Gastrocnemius medialis (tissue), 4 donors: ENCODE measurements around the gene SCGB1C2. TPM values are rescaled to one million over a fixed set of nuclear protein-coding genes. Genes with fewer than 3 reads are reported as not detected.
A peak's percentile ranks its signal among the peaks of the same experiment; 100 is the strongest.

ENCODE experiments used
- ATAC-seq, 2 donors: fragments of 150-250 bp; one replicate each; pipeline ENCODE4 v1.9.1; 2016
- DNase-seq, 2 donors: peaks; one replicate each; pipeline ENCODE4 v3.0.0-alpha.2; 2019
- H3K27ac ChIP-seq, 4 donors: fragments of 200-600 bp; sonication (generic); 1 replicate in 1 of 4; 2 replicates in 3 of 4; pipeline ENCODE4 v1.5.1; 2016 to 2018; ENCODE audit warnings: mild to moderate bottlenecking in 2 of 4, moderate library complexity in 1 of 4
- H3K27me3 ChIP-seq, 3 donors: fragments of 200-600 bp; sonication (generic) in 2 of 3; 1 replicate in 1 of 3; 2 replicates in 2 of 3; pipeline versions ENCODE4 v1.5.1 to v1.6.0; 2016 to 2019; ENCODE audit warnings: mild to moderate bottlenecking in 1 of 3, moderate library complexity in 1 of 3
- H3K36me3 ChIP-seq, 2 donors: fragments of 200-600 bp; sonication (generic) in 1 of 2; one replicate each; pipeline ENCODE4 v1.5.1; 2017 to 2018
- H3K4me1 ChIP-seq, 2 donors: fragments of 200-600 bp; sonication (generic) in 1 of 2; one replicate each; pipeline ENCODE4 v1.5.1; 2016 to 2017; ENCODE audit warnings: mild to moderate bottlenecking in 2 of 2
- H3K4me3 ChIP-seq, 4 donors: fragments of 200-600 bp; sonication (generic) in 3 of 4; 1 replicate in 1 of 4; 2 replicates in 3 of 4; pipeline ENCODE4 v1.5.1; 2016 to 2019; ENCODE audit warnings: mild to moderate bottlenecking in 2 of 4
- H3K9me3 ChIP-seq, 3 donors: fragments of 200-600 bp; sonication (generic) in 2 of 3; 1 replicate in 1 of 3; 2 replicates in 2 of 3; pipeline ENCODE4 v1.5.1; 2016 to 2019
- CTCF ChIP-seq, 5 experiments: fragments of 450-650 bp in 3 of 5; fragments of 200-600 bp in 2 of 5; sonication (generic) in 2 of 5; IDR thresholded peaks in 4 of 5; conservative IDR thresholded peaks in 1 of 5; 1 replicate in 4 of 5; 2 replicates in 1 of 5; pipeline ENCODE4 v1.5.1; 2016 to 2019; ENCODE audit warnings: antibody characterized with exemption in 5 of 5, mild to moderate bottlenecking in 3 of 5, moderate library complexity in 3 of 5
- POLR2A ChIP-seq, 2 donors: fragments of 450-650 bp; IDR thresholded peaks; one replicate each; pipeline ENCODE4 v1.6.1; 2017; ENCODE audit warnings: antibody characterized with exemption in 2 of 2, mild to moderate bottlenecking in 2 of 2, moderate library complexity in 2 of 2
- in situ Hi-C, 4 donors: fragments of 200-750 bp; cut with MboI; loops; one replicate each; pipeline versions ENCODE4 v1.15.0 to v1.8.0; 2017; ENCODE audit warnings: low sequenced_read_pairs in 4 of 4
- intact Hi-C: fragments of 100-400 bp; cut with DNase I; formaldehyde crosslinking; loops from one replicate; pipeline ENCODE4 v1.15.1; 2023; ENCODE audit warnings: low total_unique reads
- total RNA-seq, 4 donors: library from RNA; depleted of rRNA; stranded (reverse); fragments of >200 nt; gene quantifications; one replicate each; pipeline versions ENCODE4 v1.1.0 to v1.2.3, GENCODE V29; 2016

The SCGB1C2 gene
- total RNA-seq, 4 donors from 2014 or later: not detected

- in situ Hi-C loops (no loop called here), intact Hi-C loops (loop anchor here (5.0 kb wide), 2 partner anchors 257 to 602 kb away; partner anchors contain the start of gene GEMIN4)
- H3K9me3 ChIP-seq: no peaks in the 10 kb centered on the region
- ATAC-seq: no peak
- H3K27ac ChIP-seq: no peak overlapping the region
- H3K4me1 ChIP-seq: no peaks in the 10 kb centered on the region
- TF ChIP-seq POLR2A (IDR thresholded peaks at IDR 0.05) (no peak), CTCF (IDR thresholded peaks at IDR 0.05 in 4 of 5, conservative IDR thresholded peaks at IDR 0.05 in 1 of 5) (no peak)
- no peaks in the 10 kb centered on the region for H3K36me3 ChIP-seq
- H3K27me3 ChIP-seq: no peaks in the 10 kb centered on the region
- DNase-seq: peak in 1 of 2 donors; percentile 1
- H3K4me3 ChIP-seq: no peak overlapping the region
Measured at GRCh38 chr17:149897-150584, 12.7 kb downstream of the SCGB1C2 start.

- no peak for DNase-seq
- Histone ChIP-seq H3K4me1 (no peaks in the 10 kb centered on the region), H3K27me3 (no peaks in the 10 kb centered on the region), H3K27ac (no peak overlapping the region), H3K36me3 (no peaks in the 10 kb centered on the region), H3K9me3 (no peaks in the 10 kb centered on the region), H3K4me3 (no peak overlapping the region)
- no peak for TF ChIP-seq CTCF (IDR thresholded peaks at IDR 0.05 in 4 of 5, conservative IDR thresholded peaks at IDR 0.05 in 1 of 5)
- no peak for TF ChIP-seq POLR2A (IDR thresholded peaks at IDR 0.05)
- in situ Hi-C loops: no loop called here
- intact Hi-C loops: no loop called here
- ATAC-seq: no peak
Measured at GRCh38 chr17:151004-151403, 13.6 kb downstream of the SCGB1C2 start.

- DNase-seq: no peak
- no peak overlapping the region for H3K4me3 ChIP-seq
- no peaks in the 10 kb centered on the region for H3K36me3 ChIP-seq
- H3K9me3 ChIP-seq: no peaks in the 10 kb centered on the region
- no peak overlapping the region for H3K27ac ChIP-seq
- no peaks in the 10 kb centered on the region for H3K4me1 ChIP-seq
- in situ Hi-C loops (no loop called here), intact Hi-C loops (no loop called here)
- H3K27me3 ChIP-seq: no peaks in the 10 kb centered on the region
- TF ChIP-seq CTCF (IDR thresholded peaks at IDR 0.05 in 4 of 5, conservative IDR thresholded peaks at IDR 0.05 in 1 of 5): no peak
- ATAC-seq: no peak
Measured at GRCh38 chr17:151886-152859, 14.8 kb downstream of the SCGB1C2 start.

GRCh38 chr17:152860-153420 is 15.6 kb downstream of the SCGB1C2 start:
- no peak for DNase-seq
- no peak for TF ChIP-seq CTCF (IDR thresholded peaks at IDR 0.05 in 4 of 5, conservative IDR thresholded peaks at IDR 0.05 in 1 of 5)
- no peak for TF ChIP-seq POLR2A (IDR thresholded peaks at IDR 0.05)
- H3K36me3 ChIP-seq: no peaks in the 10 kb centered on the region
- in situ Hi-C loops: no loop called here
- H3K4me1 ChIP-seq: no peaks in the 10 kb centered on the region
- no peak overlapping the region for H3K4me3 ChIP-seq
- intact Hi-C loops: no loop called here
- no peak overlapping the region for H3K27ac ChIP-seq
- no peaks in the 10 kb centered on the region for H3K27me3 ChIP-seq
- no peak for ATAC-seq
- H3K9me3 ChIP-seq: no peaks in the 10 kb centered on the region
